ENCODE measurements around the gene RACGAP1.

GRCh38 chr12:49948866-49949845, 76.1 kb downstream of the RACGAP1 start:
- no peak for TF ChIP-seq GATA2 (IDR thresholded peaks at IDR 0.05; ENCODE audit: low read depth, low read length)
- TF ChIP-seq GATA3 (IDR thresholded peaks at IDR 0.05; ENCODE audit: low read depth, low read length) = no peak

Measured in SH-SY5Y (cell line).